NCI-H1105 treated with DMSO at 0.1 percent for 48 hours (cell line): ENCODE data around the gene PLK1.
"Not testable (repeated sequence)": the region's sequence is repeated elsewhere in the genome, so short reads cannot be mapped to it uniquely, and the experiment has no call there.

Source experiments
- DNase-seq: peaks from one replicate; lab custom pipeline; 2025; lab: John Stamatoyannopoulos, UW

The PLK1 gene

GRCh38 chr16:23678430-23679273 is at the start of gene PLK1:
Gene PLK1 (plus strand): TSS chr16:23678889. CDS start chr16:23678933, 44 bp downstream.
- DNase-seq = peak; percentile 83

GRCh38 chr16:23629516-23629915 is 49.2 kb upstream of the PLK1 start:
- DNase-seq = no peak

GRCh38 chr16:23631874-23632273 is 46.8 kb upstream of the PLK1 start:
- not testable (repeated sequence) for DNase-seq

GRCh38 chr16:23634461-23635036 is 44.1 kb upstream of the PLK1 start:
- DNase-seq = no peak

- DNase-seq = no peak
Observed at GRCh38 chr16:23635958-23636357, 42.7 kb upstream of the PLK1 start.

- DNase-seq = no peak
Observed at GRCh38 chr16:23640615-23640930, 38.1 kb upstream of the PLK1 start.

GRCh38 chr16:23640931-23641765 is 37.5 kb upstream of the PLK1 start, which contains the start of the genes DCTN5 and PALB2:
Gene DCTN5 (plus strand): TSS chr16:23641466. CDS start chr16:23641543, 77 bp downstream.
Gene PALB2 (minus strand): TSS chr16:23641310. CDS start chr16:23641157, 153 bp downstream.
- DNase-seq = peak; percentile 90

- DNase-seq = no peak
Observed at GRCh38 chr16:23642246-23642774, 36.4 kb upstream of the PLK1 start.

GRCh38 chr16:23650674-23651416 is 27.8 kb upstream of the PLK1 start:
- DNase-seq = no peak

- DNase-seq = no peak
Observed at GRCh38 chr16:23651943-23652468, 26.7 kb upstream of the PLK1 start.

- DNase-seq = no peak
Observed at GRCh38 chr16:23663918-23664317, 14.8 kb upstream of the PLK1 start.

GRCh38 chr16:23666571-23667354 is 11.9 kb upstream of the PLK1 start:
- no peak for DNase-seq

GRCh38 chr16:23667355-23667659 is 11.4 kb upstream of the PLK1 start:
- DNase-seq = no peak

- DNase-seq = no peak
Observed at GRCh38 chr16:23668225-23668624, 10.5 kb upstream of the PLK1 start.

GRCh38 chr16:23668873-23669272 is 9.8 kb upstream of the PLK1 start:
- no peak for DNase-seq

- DNase-seq = no peak
Observed at GRCh38 chr16:23670137-23670776, 8.4 kb upstream of the PLK1 start.

GRCh38 chr16:23673971-23674614 is 4.6 kb upstream of the PLK1 start:
- DNase-seq = no peak

- DNase-seq = no peak
Observed at GRCh38 chr16:23676924-23677480, 1.7 kb upstream of the PLK1 start.

- DNase-seq = peak; percentile 15
Observed at GRCh38 chr16:23679274-23679985, 741 bp downstream of the PLK1 start.
